ENCODE data around the gene PRR35.

Gene PRR35

DNA sequence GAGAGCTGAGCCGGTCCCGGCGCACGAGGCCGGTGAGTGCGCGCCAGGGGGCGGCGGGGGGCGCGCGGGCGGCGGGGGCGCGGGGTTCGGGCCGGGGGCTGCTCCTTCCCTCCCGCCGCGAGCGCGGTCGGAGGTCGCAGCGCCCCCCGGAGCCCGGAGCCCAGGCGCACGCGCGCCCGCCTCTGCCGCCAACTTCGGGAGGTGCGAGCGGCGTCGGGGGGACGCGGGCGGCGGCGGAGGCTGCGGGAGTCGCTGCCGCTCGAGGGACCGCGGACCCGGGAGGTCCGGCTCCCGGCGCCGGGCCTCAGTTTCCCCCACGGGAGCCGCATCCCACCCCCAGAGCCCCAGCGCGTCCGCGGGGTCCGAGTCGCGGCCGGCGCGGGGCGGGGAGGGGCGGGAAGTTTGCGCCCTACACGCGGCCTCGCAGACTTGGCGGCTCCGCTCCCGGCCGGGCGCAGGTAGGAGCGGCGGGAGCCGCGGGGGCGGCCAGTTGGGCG lies at the start of gene PRR35:
TSS of gene PRR35 (plus strand) at position 191 of the 497 bp plus-strand sequence. CDS start 2,901 bp downstream, outside the sequence.
- no peak within 1 kb of the TSS for H3K27ac ChIP-seq
- no peak for TF ChIP-seq ZFX (IDR thresholded peaks at IDR 0.05)
- TF ChIP-seq, protein P1, sequence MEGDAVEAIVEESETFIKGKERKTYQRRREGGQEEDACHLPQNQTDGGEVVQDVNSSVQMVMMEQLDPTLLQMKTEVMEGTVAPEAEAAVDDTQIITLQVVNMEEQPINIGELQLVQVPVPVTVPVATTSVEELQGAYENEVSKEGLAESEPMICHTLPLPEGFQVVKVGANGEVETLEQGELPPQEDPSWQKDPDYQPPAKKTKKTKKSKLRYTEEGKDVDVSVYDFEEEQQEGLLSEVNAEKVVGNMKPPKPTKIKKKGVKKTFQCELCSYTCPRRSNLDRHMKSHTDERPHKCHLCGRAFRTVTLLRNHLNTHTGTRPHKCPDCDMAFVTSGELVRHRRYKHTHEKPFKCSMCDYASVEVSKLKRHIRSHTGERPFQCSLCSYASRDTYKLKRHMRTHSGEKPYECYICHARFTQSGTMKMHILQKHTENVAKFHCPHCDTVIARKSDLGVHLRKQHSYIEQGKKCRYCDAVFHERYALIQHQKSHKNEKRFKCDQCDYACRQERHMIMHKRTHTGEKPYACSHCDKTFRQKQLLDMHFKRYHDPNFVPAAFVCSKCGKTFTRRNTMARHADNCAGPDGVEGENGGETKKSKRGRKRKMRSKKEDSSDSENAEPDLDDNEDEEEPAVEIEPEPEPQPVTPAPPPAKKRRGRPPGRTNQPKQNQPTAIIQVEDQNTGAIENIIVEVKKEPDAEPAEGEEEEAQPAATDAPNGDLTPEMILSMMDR (conservative IDR thresholded peaks at IDR 0.05) = no peak

DNA sequence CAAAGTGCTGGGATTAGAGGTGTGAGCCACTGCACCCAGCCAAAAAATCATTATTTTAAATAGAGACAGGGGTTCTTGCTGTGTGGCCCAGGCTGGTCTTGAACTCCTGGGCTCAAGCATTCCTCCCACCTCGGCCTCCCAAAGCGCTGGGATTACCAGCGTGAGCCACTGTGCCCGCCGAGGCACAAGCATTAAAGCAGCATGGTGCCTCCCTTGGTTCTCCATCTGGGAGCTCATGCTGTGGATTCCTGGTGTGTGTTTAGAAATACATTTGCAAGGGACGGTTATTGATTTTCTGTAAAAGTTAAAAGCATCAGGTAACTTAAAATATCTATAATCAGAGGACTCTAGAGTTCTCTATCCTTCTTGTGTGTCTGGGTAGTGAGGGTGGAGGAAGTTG lies 47.4 kb upstream of the PRR35 start:
- TF ChIP-seq, protein P1 (conservative IDR thresholded peaks at IDR 0.05) = no peak
- no peak for TF ChIP-seq ZFX (IDR thresholded peaks at IDR 0.05)
- H3K27ac ChIP-seq = no peak overlapping the region

DNA sequence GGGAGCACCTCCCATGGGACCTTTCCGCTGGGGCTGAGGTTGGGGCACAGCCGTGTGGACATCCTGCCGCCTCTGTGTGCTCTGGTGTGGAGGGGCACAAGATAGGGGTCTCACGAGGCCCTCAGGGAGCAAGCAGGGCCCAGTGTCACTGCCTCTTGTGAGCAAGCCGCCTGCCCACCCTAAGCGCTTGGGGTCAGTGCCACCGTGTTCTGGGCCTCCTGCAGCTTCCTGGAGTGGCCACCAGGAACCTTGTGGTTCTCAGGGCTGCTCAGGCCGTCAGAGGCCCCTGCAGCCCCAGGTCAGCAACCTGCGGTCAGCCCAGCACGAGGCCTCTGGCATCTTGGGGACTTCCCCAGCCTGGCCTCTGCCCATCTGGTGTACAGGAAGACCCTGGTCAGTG lies 46.2 kb upstream of the PRR35 start:
- no peak overlapping the region for H3K27ac ChIP-seq
- TF ChIP-seq, protein P1 (conservative IDR thresholded peaks at IDR 0.05) = no peak
- no peak for TF ChIP-seq ZFX (IDR thresholded peaks at IDR 0.05)

DNA sequence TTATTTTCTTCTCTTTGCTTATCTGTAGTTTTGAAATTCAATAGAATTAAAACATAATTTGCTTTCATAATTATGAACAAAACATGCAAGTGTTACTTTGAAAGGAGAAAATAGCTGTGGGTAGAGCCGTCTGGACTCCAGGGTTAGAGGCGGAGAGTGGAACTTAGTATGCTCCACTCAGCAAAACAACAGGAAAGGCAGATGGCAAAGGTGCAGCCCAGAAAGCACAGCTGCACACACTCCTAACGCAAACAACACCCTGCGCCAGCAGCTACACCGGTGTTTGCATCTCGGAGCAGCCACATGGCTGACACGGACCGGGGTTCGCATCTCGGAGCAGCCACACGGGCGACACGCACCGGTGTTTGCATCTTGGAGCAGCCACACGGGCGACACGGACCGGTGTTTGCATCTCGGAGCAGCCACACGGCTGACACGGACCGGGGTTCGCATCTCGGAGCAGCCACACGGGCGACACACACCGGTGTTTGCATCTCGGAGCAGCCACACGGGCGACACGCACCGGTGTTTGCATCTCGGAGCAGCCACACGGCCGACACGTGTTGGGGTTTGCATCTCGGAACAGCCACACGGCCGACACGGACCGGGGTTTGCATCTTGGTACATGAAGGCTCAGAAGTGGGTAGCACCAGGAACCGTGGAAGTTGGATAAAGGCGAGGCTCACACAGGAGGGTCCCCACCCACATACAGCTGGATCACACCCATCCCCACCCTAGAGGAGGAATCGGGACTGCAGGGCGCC lies 44.8 kb upstream of the PRR35 start:
- no peak overlapping the region for H3K27ac ChIP-seq
- TF ChIP-seq, protein P1 (conservative IDR thresholded peaks at IDR 0.05) = no peak
- no peak for TF ChIP-seq ZFX (IDR thresholded peaks at IDR 0.05)

DNA sequence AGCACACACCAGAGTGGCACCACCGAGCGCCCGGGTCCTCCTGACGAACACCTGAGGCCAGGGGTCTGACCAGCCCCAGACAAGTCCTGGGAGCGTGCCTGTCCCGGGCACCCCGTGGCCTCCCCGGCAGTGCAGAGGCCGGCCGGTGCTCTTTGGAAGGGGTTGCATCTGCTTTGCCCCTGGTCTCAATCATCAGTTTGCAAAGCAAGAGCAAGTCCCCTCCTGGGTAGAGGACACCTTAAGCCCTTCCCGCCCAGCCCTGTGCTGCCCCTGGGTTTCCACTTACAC lies 44.3 kb upstream of the PRR35 start:
- TF ChIP-seq, protein P1 (conservative IDR thresholded peaks at IDR 0.05) = no peak
- TF ChIP-seq ZFX (IDR thresholded peaks at IDR 0.05) = no peak
- H3K27ac ChIP-seq = no peak overlapping the region

DNA sequence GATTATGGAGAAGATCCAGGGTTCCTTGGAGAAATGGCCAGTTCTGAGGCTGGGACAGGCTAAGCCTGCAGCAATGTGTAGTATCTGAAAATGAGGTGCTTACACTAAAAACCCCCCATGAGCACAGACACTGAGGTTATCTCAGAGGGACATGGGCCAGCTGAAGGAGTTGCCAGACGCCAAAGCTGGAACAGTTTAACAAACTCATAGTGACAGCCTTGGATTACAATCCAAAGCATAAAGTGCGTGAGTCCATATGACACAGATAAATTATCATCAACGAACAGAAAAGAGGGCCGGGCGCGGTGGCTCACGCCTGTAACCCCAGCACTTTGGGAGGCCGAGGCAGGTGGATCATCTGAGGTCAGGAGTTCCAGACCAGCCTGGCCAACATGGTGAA lies 43.9 kb upstream of the PRR35 start:
- no peak overlapping the region for H3K27ac ChIP-seq
- TF ChIP-seq, protein P1 (conservative IDR thresholded peaks at IDR 0.05) = no peak
- TF ChIP-seq ZFX (IDR thresholded peaks at IDR 0.05) = no peak

DNA sequence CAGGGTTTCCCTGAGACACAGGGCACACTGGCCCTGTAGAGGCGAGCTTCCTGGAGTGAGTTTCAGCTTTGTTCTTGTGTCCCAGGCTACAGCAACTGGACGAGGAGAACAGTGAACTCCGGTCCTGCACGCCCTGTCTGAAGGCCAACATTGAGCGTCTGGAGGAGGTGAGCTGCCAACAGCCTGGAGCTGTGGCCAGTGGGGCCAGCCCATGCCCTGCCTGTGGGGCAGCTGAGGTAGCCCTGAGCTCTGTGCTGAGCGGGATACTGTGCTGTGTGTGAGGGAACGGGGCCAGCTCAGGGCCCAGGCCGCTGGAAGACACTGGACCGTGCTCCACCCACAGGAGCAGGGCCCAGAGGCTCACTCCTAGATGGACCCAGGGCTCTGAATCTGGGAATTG lies 41.3 kb upstream of the PRR35 start:
- H3K27ac ChIP-seq = no peak overlapping the region
- TF ChIP-seq ZFX (IDR thresholded peaks at IDR 0.05) = no peak
- TF ChIP-seq, protein P1 (conservative IDR thresholded peaks at IDR 0.05) = no peak
